Smooth muscle cell of trachea (primary cell): ENCODE data around the gene RGS9BP. TPM values are rescaled to one million over a fixed set of nuclear protein-coding genes. Genes with fewer than 3 reads are reported as not detected.

ENCODE experiments used
- total RNA-seq: library from RNA; depleted of rRNA; stranded (reverse); fragments of >200 nt; gene quantifications from 2 replicates; pipeline ENCODE4 v1.2.1, GENCODE V29; 2014

RGS9BP gene, protein sequence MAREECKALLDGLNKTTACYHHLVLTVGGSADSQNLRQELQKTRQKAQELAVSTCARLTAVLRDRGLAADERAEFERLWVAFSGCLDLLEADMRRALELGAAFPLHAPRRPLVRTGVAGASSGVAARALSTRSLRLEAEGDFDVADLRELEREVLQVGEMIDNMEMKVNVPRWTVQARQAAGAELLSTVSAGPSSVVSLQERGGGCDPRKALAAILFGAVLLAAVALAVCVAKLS
- 0.15 and 0.83 TPM in 2 replicates for total RNA-seq

DNA sequence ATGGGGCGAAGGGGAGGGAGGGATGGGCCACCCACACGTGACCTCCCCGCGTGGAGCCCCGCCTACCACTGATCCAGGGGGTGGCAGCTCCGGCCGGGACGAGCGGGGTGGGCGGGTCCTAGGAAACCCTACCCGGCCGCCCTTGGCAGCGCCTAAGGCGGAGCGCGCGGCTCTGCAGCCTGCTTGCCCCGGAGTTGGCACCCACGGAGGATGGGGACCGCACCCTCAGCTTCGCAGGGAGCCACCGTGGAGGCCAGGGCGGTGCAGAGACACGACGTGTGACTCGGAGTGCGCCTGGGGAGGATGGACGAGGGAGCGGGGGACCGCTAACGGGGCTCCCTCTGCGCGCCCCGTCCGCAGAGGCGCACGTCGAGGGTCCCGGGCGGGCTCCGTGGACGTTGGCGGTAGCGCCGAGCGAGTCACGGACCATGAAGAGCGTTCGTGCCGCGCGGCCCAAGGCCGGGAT lies at the start of gene RGS9BP:
RGS9BP (plus strand) TSS at position 129 of the 466 bp plus-strand sequence. CDS start 416 bp downstream, outside the sequence.

DNA sequence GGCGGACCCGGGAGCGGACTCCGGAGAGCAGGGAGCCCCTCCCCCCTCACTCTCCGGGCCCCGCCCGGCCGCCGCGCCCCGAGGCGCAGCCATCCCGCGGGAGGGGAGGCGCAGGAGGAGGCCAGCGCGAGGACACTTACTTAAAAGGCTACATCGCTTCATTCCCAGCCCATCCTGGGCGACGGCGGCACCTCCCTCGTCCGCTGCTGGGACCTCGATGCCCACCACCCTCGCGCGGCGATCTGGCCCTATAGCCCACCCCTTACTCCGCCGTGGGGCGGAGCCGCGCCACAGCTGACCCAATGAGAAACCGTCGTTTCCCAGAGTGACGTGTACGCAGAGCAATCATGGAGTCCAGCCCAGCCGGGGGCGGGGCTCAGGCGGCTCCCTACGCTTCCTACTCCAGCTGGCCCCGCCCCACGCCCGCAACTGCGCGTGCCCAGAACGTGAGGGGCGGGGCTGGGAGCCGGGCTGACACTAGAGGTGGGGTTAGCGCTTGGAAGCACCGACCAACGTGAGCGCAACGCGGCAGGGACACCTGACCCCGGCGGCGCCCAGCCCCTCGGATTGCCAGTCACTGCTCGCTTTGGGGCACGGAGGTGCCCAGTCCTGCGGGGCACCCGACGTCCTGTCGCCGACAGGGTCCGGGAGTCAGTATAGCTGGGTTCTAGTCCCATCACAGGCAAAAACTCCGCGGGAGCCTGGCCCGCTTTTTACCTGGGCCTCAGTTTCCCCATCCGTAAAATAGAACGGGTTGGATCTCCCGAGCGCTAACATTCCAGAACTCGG lies 523 bp upstream of the RGS9BP start, which contains the start of gene ANKRD27:
ANKRD27 (minus strand) TSS at position 250 of the 789 bp plus-strand sequence. CDS start 16,165 bp downstream, outside the sequence.

GRCh38 chr19:32691291-32691951 lies 15.8 kb downstream of the RGS9BP start, which contains the start of gene NUDT19:
NUDT19 (plus strand) TSS chr19:32691821; CDS start chr19:32691961, 140 bp downstream.

DNA sequence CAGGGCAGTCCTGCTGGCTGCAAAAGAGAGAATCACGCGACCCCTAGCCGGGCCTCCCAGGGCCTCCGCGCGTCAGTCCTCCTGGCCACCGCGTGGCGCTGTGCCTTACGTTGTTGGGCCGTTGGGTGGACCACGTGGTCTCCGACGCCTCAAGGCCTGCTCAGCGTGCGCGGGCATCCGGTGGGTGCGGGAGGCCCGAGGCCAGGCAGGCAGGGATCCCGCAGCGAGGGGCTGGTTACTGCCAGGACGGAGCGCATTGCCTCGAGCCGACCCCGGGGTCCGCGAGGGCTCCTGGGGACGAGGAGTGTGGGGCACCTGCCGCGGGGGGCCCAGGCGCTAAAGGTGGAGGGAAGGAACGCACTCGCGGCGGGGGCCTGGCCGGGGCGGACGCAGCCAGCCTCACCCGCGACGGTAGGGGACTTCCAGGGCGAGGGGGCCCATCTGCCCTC lies 44.0 kb downstream of the RGS9BP start, which contains the start of gene TDRD12:
TDRD12 (plus strand) TSS at position 157 of the 449 bp plus-strand sequence. CDS start 306 bp downstream, outside the sequence.

Other genes starting within 250 kb of the RGS9BP start
- 62.9 and 141 TPM in 2 replicates for gene PDCD5, start 94.7 kb upstream of the RGS9BP start, total RNA-seq
- gene ANKRD27, start 668 bp upstream of the RGS9BP start, total RNA-seq = 34.6 and 38.9 TPM in 2 replicates
- gene NUDT19, start 16.0 kb downstream of the RGS9BP start, total RNA-seq = 5.2 and 8.3 TPM in 2 replicates
- under 0.01 and 0.58 TPM in 2 replicates for gene TDRD12, start 43.9 kb downstream of the RGS9BP start, total RNA-seq
- gene SLC7A9, start 193.9 kb downstream of the RGS9BP start, total RNA-seq = 0.50 TPM in 1 of 2 replicates, not detected in the other